GM12874 (cell line): Measurements from ENCODE around the gene TNFSF15.

Source experiments
- TF ChIP-seq, protein P1 (sequence below): IDR thresholded peaks from 2 replicates; pipeline ENCODE4 v1.5.1; 2011; ENCODE audit warnings: low read depth, mild to moderate bottlenecking, control low read depth, low read length, moderate library complexity; ENCODE audit not compliant: insufficient read depth

TNFSF15 gene

DNA sequence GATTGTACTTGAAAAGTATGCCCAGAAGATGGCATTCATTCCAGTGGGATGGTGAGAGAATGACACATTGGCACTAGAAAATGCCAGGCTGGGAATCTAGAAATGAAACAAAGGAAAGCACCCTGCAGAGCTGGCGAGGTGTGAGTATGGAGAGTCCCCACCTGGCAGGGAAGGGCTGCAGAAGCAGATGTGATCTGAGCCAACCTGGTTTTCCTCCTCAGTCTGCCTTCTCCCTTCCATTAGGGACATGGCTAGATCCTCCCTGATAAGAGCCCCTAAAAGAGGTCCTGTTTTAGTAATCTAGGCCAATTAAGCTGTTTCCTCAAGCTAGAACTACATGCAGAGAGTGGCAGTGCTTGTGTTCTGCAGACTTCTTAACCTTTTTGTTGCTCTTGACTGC lies 24.7 kb upstream of the TNFSF15 start:
- TF ChIP-seq, protein P1, sequence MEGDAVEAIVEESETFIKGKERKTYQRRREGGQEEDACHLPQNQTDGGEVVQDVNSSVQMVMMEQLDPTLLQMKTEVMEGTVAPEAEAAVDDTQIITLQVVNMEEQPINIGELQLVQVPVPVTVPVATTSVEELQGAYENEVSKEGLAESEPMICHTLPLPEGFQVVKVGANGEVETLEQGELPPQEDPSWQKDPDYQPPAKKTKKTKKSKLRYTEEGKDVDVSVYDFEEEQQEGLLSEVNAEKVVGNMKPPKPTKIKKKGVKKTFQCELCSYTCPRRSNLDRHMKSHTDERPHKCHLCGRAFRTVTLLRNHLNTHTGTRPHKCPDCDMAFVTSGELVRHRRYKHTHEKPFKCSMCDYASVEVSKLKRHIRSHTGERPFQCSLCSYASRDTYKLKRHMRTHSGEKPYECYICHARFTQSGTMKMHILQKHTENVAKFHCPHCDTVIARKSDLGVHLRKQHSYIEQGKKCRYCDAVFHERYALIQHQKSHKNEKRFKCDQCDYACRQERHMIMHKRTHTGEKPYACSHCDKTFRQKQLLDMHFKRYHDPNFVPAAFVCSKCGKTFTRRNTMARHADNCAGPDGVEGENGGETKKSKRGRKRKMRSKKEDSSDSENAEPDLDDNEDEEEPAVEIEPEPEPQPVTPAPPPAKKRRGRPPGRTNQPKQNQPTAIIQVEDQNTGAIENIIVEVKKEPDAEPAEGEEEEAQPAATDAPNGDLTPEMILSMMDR: no peak

DNA sequence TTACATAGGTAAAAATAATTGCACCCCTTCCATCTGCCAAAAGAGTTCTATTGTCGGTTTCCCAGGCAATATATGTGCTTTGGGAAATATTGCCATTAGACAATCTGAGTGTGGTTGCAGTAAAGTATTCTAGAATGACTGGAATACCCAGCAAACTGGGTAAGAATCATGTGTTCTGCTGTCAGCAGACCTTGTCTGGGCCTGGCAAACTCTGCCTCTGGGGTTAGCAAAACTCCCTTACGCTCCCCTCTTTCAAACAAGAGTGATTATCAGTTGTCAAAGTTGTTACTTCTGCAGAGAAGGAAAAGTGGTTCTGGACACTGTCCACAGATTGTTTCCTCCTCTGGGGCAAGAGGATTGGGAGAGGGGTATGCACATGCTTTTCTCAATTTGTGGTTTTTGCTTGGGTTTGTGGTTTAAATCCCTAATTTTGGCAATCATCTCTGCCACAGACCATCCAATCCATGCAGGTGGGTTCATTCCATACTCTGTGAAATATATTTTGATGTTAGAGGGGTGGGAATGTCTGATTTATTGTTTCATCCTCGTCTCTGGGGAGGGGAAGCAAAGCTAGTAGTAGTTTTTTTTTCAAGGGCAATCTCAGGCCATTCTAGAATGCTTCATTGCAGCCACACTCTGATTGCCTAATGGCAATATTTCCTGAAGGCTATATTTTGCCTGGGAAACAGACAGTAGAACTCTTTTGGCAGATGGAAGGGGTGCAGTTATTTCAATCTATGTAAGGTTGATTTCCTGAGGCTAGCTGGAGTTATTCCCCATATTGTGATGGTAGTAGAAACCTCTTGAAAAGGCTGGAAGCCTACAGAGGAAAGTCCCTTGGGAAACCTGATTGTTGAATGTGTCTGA lies 24.0 kb upstream of the TNFSF15 start:
- TF ChIP-seq, protein P1: no peak

DNA sequence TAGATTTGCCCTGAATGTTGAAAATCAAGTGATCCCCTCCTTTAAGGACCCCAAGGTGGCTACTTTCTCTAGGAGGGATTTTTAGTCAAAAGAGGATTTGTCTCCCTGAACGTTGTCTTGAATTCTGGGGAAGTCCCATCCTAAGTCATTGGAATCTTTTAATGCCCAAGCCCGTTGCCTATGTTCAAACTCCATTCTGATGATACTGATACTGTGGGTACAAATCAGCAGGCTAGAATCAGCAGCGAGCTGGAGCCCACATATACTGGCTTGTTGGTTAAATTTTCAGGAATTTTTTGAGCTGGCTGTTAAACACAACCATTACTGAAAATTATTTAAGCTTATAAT lies 22.4 kb upstream of the TNFSF15 start:
- TF ChIP-seq, protein P1: no peak

DNA sequence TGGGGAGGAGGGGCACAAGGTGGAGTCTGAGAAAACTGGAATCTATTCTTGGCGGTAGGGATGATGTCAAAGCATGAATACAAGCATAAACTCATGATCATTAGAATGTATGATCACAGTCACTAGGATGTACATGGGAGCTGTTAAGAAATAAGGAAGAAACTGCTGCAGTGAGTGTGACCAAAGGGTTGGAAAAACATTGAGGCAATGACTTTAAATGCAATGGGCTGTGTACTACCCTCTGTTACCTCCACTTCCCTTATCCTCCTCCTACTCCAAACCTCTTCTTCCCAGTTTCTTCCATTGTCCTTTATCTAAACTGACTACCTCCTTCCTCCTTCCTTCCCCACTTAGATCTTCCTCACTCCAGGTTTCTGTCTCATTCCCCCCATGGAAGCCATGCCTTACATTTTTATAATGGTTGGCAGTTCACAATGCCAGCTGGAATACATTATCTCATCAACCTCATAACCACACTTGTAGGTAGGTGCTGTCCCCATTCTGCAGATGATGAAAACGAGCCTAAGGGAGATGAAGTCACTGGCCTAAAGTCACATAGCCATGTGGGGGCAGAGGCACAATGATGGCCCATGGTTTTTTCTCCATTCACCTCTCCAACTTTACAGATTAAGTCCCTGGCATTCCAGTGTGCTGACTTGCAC lies 21.9 kb upstream of the TNFSF15 start:
- TF ChIP-seq, protein P1: no peak

DNA sequence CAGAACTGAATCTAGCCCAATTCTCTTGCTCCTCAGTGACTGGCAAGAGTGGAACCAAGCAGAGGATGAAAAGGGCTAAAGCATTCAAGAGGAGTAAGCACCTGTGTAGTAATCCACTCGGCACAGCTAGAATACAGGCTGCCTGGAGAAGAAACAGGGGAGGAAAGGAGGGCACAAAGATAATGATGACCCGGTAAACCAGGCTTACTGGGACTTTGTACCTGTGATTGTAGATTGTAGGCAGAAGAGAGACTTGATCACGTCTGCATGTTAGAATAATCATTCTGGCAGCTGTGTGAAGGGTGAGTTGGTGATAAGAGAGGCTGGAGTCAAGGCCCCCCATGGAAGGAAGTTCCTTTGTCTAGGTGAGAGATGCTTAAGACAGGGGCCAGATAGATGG lies 20.6 kb upstream of the TNFSF15 start:
- TF ChIP-seq, protein P1: no peak

DNA sequence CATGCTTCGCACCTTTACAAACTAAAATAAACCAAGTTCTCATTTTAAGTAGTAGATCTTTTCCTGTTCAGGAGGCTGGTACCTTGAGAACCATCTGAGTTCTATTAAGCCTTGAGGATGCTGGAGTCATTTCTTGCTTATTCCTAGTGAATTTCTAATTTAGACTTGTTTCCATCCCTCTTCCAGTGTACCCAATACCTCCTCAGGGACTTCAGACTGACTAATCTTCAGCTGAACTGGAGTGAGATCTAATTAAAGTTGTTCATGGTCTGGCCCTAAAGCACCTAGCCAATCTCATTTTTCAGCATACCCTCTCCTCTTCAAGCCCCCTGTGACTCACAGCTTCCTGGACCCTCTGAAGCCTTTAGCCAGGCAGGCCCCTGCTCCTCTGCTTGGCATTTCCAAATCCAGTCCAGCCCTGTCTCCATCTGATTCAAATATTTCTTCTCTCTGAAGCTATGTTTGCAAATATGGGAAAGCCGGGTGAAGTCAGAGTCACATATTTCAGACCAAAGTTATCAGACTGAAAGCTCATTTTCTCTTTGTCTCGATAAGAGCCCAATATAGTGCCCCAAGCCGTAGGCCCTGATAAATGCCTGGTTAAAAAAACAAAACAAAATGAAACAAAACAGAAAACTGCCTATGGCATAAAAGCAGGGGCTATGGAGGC lies 19.4 kb upstream of the TNFSF15 start:
- TF ChIP-seq, protein P1: no peak

DNA sequence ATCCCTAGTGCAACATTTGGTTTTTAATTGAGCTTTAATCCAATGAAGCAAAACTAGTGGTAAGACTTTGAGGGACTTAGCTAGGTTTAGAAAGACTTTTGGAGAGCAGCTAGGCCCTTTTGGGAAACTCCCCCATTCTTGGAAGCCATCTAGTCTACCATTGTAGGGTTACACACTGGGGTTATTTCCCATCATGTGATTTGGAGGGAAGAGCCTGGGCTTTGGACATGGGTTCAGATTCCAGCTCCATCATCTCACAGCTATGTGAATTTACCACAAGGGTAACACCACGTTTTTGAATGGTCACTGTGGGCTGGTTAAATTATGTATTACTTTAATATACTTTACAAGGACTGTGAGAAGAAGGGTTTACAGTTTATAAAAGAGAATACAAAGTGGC lies 18.3 kb upstream of the TNFSF15 start:
- TF ChIP-seq, protein P1: no peak
